Cardiac muscle cell (in vitro differentiated cells and primary cell): ENCODE measurements around the gene RAD9A. TPM values are rescaled to one million over a fixed set of nuclear protein-coding genes. Genes with fewer than 3 reads are reported as not detected.

ENCODE experiments used
- polyA plus RNA-seq: library from polyadenylated mRNA; unstranded; fragments of >200 nt; fragmentation: Nextera tagmentation; extraction: Ambion mirVana; gene quantifications from 2 replicates; pipeline ENCODE4 v1.2.1, GENCODE V29; 2016
- total RNA-seq: library from RNA; depleted of rRNA; stranded (reverse); fragments of >200 nt; gene quantifications from 2 replicates; pipeline ENCODE4 v1.2.3, GENCODE V29; 2016

RAD9A gene
- total and polyA plus RNA-seq, 2 experiments from 2014 or later, result 22.2 to 27.5 TPM

Other genes with a start within 250 kb of the RAD9A start
- 49.1 and 72.1 TPM in 2 replicates for gene GRK2, start 125.5 kb upstream of the RAD9A start, total RNA-seq
- gene GRK2, start 125.5 kb upstream of the RAD9A start, polyA plus RNA-seq, result 62.9 and 85.1 TPM in 2 replicates
- 50.7 and 53.5 TPM in 2 replicates for gene ANKRD13D, start 102.7 kb upstream of the RAD9A start, total RNA-seq
- 39.4 and 47.6 TPM in 2 replicates for gene ANKRD13D, start 102.7 kb upstream of the RAD9A start, polyA plus RNA-seq
- 18.7 and 39.9 TPM in 2 replicates for gene SSH3, start 88.5 kb upstream of the RAD9A start, total RNA-seq
- gene SSH3, start 88.5 kb upstream of the RAD9A start, polyA plus RNA-seq, result 26.7 and 28.0 TPM in 2 replicates
- 64.4 and 74.9 TPM in 2 replicates for gene POLD4, start 38.4 kb upstream of the RAD9A start, total RNA-seq
- 49.8 and 51.9 TPM in 2 replicates for gene POLD4, start 38.4 kb upstream of the RAD9A start, polyA plus RNA-seq
- 1.1 and 2.4 TPM in 2 replicates for gene CLCF1, start 18.4 kb upstream of the RAD9A start, total RNA-seq
- gene CLCF1, start 18.4 kb upstream of the RAD9A start, polyA plus RNA-seq, result 0.09 and 0.16 TPM in 2 replicates
- 142 and 174 TPM in 2 replicates for gene PPP1CA, start 9.9 kb downstream of the RAD9A start, total RNA-seq
- 179 and 235 TPM in 2 replicates for gene PPP1CA, start 9.9 kb downstream of the RAD9A start, polyA plus RNA-seq
- 0.11 TPM in 1 of 2 replicates, not detected in the other for gene TBC1D10C, start 12.1 kb downstream of the RAD9A start, total RNA-seq
- 0.23 and 1.2 TPM in 2 replicates for gene TBC1D10C, start 12.1 kb downstream of the RAD9A start, polyA plus RNA-seq
- 1.4 and 1.6 TPM in 2 replicates for gene CARNS1, start 23.7 kb downstream of the RAD9A start, total RNA-seq
- 2.1 and 4.8 TPM in 2 replicates for gene CARNS1, start 23.7 kb downstream of the RAD9A start, polyA plus RNA-seq
- 88.0 and 97.0 TPM in 2 replicates for gene RPS6KB2, start 36.5 kb downstream of the RAD9A start, total RNA-seq
- gene RPS6KB2, start 36.5 kb downstream of the RAD9A start, polyA plus RNA-seq, result 92.5 and 93.8 TPM in 2 replicates
- gene PTPRCAP, start 45.7 kb downstream of the RAD9A start, total RNA-seq, result 4.1 and 6.1 TPM in 2 replicates
- gene PTPRCAP, start 45.7 kb downstream of the RAD9A start, polyA plus RNA-seq, result 2.5 and 3.2 TPM in 2 replicates
- 59.9 and 74.7 TPM in 2 replicates for gene CORO1B, start 51.5 kb downstream of the RAD9A start, total RNA-seq
- gene CORO1B, start 51.5 kb downstream of the RAD9A start, polyA plus RNA-seq, result 51.1 and 61.5 TPM in 2 replicates
- 0.35 TPM in 1 of 2 replicates, not detected in the other for gene GPR152, start 60.7 kb downstream of the RAD9A start, total RNA-seq
- gene GPR152, start 60.7 kb downstream of the RAD9A start, polyA plus RNA-seq, result not detected in 2 replicates
- gene CABP4, start 63.4 kb downstream of the RAD9A start, total RNA-seq, result 0.32 TPM in 1 of 2 replicates, not detected in the other
- gene CABP4, start 63.4 kb downstream of the RAD9A start, polyA plus RNA-seq, result 0.55 TPM in 1 of 2 replicates, not detected in the other
- 166 and 326 TPM in 2 replicates for gene TMEM134, start 77.3 kb downstream of the RAD9A start, total RNA-seq
- gene TMEM134, start 77.3 kb downstream of the RAD9A start, polyA plus RNA-seq, result 255 and 272 TPM in 2 replicates
- gene AIP, start 91.0 kb downstream of the RAD9A start, total RNA-seq, result 64.7 and 73.7 TPM in 2 replicates
- 40.4 and 46.4 TPM in 2 replicates for gene AIP, start 91.0 kb downstream of the RAD9A start, polyA plus RNA-seq
- 58.5 and 117 TPM in 2 replicates for gene PITPNM1, start 113.4 kb downstream of the RAD9A start, total RNA-seq
- 24.8 and 26.3 TPM in 2 replicates for gene PITPNM1, start 113.4 kb downstream of the RAD9A start, polyA plus RNA-seq
- 38.5 and 78.0 TPM in 2 replicates for gene CDK2AP2, start 116.2 kb downstream of the RAD9A start, total RNA-seq
- 60.8 and 136 TPM in 2 replicates for gene CDK2AP2, start 116.2 kb downstream of the RAD9A start, polyA plus RNA-seq
- gene CABP2, start 131.5 kb downstream of the RAD9A start, total RNA-seq, result not detected in 2 replicates
- gene CABP2, start 131.5 kb downstream of the RAD9A start, polyA plus RNA-seq, result not detected in 2 replicates
- 957 and 1,963 TPM in 2 replicates for gene GSTP1, start 191.8 kb downstream of the RAD9A start, total RNA-seq
- 788 and 1,052 TPM in 2 replicates for gene GSTP1, start 191.8 kb downstream of the RAD9A start, polyA plus RNA-seq
- gene NDUFV1, start 214.9 kb downstream of the RAD9A start, total RNA-seq, result 430 and 526 TPM in 2 replicates
- gene NDUFV1, start 214.9 kb downstream of the RAD9A start, polyA plus RNA-seq, result 447 and 449 TPM in 2 replicates
- gene NUDT8, start 238.0 kb downstream of the RAD9A start, total RNA-seq, result 6.9 and 24.3 TPM in 2 replicates
- 17.3 and 18.7 TPM in 2 replicates for gene NUDT8, start 238.0 kb downstream of the RAD9A start, polyA plus RNA-seq
- not detected in 2 replicates for gene TBX10, start 247.8 kb downstream of the RAD9A start, total RNA-seq
- gene TBX10, start 247.8 kb downstream of the RAD9A start, polyA plus RNA-seq, result 1.1 and 1.2 TPM in 2 replicates